DOHH2 (cell line): ENCODE data around the gene EIF1AD.

Source experiments
- H3F3A ChIP-seq: fragments of 200-600 bp; sonication (generic), shearing (Covaris generic); 2 replicates; pipeline ENCODE4 v1.6.0; 2016; ENCODE audit warnings: antibody characterized with exemption, mild to moderate bottlenecking; ENCODE audit not compliant: control insufficient read depth, insufficient read depth
- H3K27ac ChIP-seq: fragments of 200-600 bp; sonication (generic); 2 replicates; pipeline ENCODE4 v1.5.1; 2014; ENCODE audit warnings: low read depth, mild to moderate bottlenecking, low read length, moderate library complexity
- H3K27me3 ChIP-seq: fragments of 200-600 bp; sonication (generic); 2 replicates; pipeline ENCODE4 v1.6.1; 2014; ENCODE audit warnings: mild to moderate bottlenecking, low read length, mixed read lengths; ENCODE audit not compliant: control insufficient read depth
- H3K36me3 ChIP-seq: fragments of 200-600 bp; sonication (generic); 2 replicates; pipeline ENCODE4 v1.6.1; 2014; ENCODE audit warnings: mild to moderate bottlenecking, low read length, moderate library complexity, mixed read lengths; ENCODE audit not compliant: control insufficient read depth
- H3K4me1 ChIP-seq: fragments of 200-600 bp; sonication (generic); 2 replicates; pipeline ENCODE4 v1.6.1; 2014; ENCODE audit warnings: mild to moderate bottlenecking, low read length, mixed read lengths; ENCODE audit not compliant: control insufficient read depth
- H3K4me2 ChIP-seq: fragments of 200-600 bp; sonication (generic); 2 replicates; pipeline ENCODE4 v1.6.0; 2014; ENCODE audit warnings: mild to moderate bottlenecking, low read length, moderate library complexity
- H3K4me3 ChIP-seq: fragments of 200-600 bp; sonication (generic); 2 replicates; pipeline ENCODE4 v1.5.1; 2014; ENCODE audit warnings: mild to moderate bottlenecking, low read length, mixed read lengths
- H3K79me2 ChIP-seq: fragments of 200-600 bp; sonication (generic); 2 replicates; pipeline ENCODE4 v1.6.1; 2014; ENCODE audit warnings: mild to moderate bottlenecking, low read length, mixed read lengths; ENCODE audit not compliant: control insufficient read depth
- H3K9me2 ChIP-seq: fragments of 200-600 bp; sonication (generic); replicated peaks from 2 replicates; pipeline ENCODE4 v1.6.1; 2014; ENCODE audit warnings: mild to moderate bottlenecking, low read length, mixed read lengths; ENCODE audit not compliant: control insufficient read depth
- H3K9me3 ChIP-seq: fragments of 200-600 bp; sonication (generic); 2 replicates; pipeline ENCODE4 v1.6.1; 2014; ENCODE audit warnings: antibody characterized with exemption, low read length, mixed read lengths; ENCODE audit not compliant: control insufficient read depth, insufficient read depth
- H4K20me1 ChIP-seq: fragments of 200-600 bp; sonication (generic); 2 replicates; pipeline ENCODE4 v1.6.0; 2014; ENCODE audit warnings: low read depth, mild to moderate bottlenecking, antibody characterized with exemption, low read length, moderate library complexity; ENCODE audit not compliant: control insufficient read depth, insufficient read depth
- EZH2phosphoT487 ChIP-seq: fragments of 200-600 bp; sonication (generic); IDR thresholded peaks from 2 replicates; pipeline ENCODE4 v1.6.1; 2017; ENCODE audit warnings: borderline replicate concordance, mild to moderate bottlenecking, antibody characterized with exemption, low read length, moderate library complexity, mixed read lengths
- TF ChIP-seq, protein P1 (sequence below): fragments of 200-600 bp; sonication (generic); IDR thresholded peaks from one replicate; pipeline ENCODE4 v1.5.1; 2014; ENCODE audit warnings: antibody characterized with exemption, mild to moderate bottlenecking, low read depth, low read length; ENCODE audit not compliant: poor library complexity, severe bottlenecking

EIF1AD gene

DNA sequence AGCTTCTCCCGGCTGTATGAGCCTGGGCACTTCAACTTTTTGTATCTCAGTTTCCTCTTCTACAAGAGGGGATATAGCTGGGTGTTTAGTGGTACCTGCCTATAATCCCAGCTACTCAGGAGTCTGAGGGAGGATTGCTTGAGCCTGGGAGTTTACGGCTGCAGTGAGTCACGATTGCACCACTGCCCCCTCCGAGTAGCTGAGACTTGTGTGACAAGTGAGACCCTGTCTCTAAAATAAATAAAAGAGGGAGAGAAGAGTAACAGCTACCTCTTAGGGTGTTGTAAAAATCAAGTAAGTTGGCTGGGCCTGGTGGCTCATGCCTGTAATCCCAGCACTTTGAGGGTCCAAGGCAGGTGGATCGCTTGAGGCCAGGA is 34.4 kb upstream of the EIF1AD start:
- Histone ChIP-seq H3K27ac (no peak overlapping the region), H4K20me1 (no peaks in the 10 kb centered on the region), H3K4me3 (no peak overlapping the region), H3F3A (no peaks in the 10 kb centered on the region), H3K9me2 (no peaks in the 10 kb centered on the region), H3K4me1 (no peaks in the 10 kb centered on the region), H3K36me3 (no peaks in the 10 kb centered on the region), H3K9me3 (no peaks in the 10 kb centered on the region), H3K79me2 (no peaks in the 10 kb centered on the region), H3K27me3 (0 out of 2 replicates have a peak, but pooled peaks cover 2% of the 10 kb centered on the region), H3K4me2 (no peak overlapping the region)
- no peak for TF ChIP-seq EZH2phosphoT487
- TF ChIP-seq, protein P1, sequence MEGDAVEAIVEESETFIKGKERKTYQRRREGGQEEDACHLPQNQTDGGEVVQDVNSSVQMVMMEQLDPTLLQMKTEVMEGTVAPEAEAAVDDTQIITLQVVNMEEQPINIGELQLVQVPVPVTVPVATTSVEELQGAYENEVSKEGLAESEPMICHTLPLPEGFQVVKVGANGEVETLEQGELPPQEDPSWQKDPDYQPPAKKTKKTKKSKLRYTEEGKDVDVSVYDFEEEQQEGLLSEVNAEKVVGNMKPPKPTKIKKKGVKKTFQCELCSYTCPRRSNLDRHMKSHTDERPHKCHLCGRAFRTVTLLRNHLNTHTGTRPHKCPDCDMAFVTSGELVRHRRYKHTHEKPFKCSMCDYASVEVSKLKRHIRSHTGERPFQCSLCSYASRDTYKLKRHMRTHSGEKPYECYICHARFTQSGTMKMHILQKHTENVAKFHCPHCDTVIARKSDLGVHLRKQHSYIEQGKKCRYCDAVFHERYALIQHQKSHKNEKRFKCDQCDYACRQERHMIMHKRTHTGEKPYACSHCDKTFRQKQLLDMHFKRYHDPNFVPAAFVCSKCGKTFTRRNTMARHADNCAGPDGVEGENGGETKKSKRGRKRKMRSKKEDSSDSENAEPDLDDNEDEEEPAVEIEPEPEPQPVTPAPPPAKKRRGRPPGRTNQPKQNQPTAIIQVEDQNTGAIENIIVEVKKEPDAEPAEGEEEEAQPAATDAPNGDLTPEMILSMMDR = no peak

DNA sequence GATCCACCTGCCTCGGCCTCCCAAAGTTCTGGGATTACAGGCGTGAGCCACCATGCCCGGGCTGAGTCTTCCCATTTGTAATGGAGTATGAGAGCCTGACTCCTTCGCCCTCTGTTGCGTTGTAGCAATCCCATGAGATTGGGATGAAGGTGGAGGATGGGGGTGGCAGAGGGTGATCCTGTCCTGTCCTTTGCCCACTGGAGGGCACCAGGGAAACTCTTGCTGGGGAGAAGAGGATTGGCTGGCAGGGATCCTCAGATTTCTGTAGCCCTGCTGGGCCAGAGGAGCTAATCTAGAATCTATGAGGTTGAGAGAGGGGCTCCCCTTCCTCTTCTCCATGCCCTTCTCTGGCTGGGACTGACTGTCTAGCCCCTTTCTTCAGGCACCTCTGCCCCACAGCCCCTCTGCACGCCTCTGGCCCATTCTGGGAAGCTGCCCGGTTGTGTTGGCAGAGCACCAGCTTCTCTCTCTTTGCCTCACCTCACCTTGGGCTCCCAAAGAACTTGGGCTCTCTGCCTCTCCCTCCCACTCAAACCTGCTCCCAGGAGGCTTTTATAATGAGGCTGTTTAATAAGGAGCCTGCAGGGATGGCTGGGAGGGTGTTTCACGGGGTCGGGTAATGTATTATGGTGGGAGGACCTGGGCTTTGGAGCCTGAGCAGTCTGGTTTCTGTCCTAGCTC is 33.8 kb upstream of the EIF1AD start:
- Histone ChIP-seq H4K20me1 (no peaks in the 10 kb centered on the region), H3K27me3 (0 out of 2 replicates have a peak, but pooled peaks cover 3% of the 10 kb centered on the region), H3K4me2 (no peak overlapping the region), H3K4me3 (no peak overlapping the region), H3K79me2 (no peaks in the 10 kb centered on the region), H3F3A (no peaks in the 10 kb centered on the region), H3K36me3 (no peaks in the 10 kb centered on the region), H3K27ac (no peak overlapping the region), H3K4me1 (no peaks in the 10 kb centered on the region), H3K9me3 (no peaks in the 10 kb centered on the region), H3K9me2 (no peaks in the 10 kb centered on the region)
- TF ChIP-seq, protein P1 = no peak
- TF ChIP-seq EZH2phosphoT487 = no peak

DNA sequence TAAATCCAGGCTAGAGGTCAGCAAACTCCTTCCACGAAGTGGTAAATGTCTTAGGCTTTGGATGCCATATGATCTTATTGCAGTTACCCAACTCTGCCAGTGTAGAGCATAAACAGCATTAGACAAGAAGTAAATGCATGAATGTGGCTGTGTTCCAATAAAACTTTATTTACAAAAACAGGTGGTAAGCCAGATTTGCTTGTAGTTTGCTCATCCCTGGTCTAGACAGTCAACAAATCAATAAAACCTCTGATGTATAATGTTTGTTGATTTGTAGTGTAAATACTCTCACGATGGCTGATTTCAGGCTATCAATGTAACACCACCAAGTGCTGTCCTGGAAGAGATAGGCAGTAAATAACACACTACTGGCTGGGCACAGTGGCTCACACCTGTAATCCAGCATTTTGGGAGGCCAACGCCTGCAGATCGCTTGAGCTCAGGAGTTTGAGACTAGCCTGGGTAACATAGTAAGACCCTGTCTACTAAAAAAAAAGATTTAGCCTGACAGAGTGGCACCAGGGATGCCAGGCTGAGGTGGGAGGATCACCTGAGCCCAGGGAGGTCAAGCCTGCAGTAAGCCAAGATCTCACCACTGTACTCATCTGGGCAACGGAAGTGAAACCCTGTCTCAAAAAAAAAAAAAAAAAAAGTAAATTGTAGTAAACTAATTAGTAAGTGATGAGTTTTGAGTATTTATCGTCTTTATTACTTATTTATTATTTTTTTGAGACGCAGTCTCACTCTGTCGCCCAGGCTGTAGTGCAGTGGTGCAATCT is 31.2 kb upstream of the EIF1AD start:
- no peak for TF ChIP-seq EZH2phosphoT487
- TF ChIP-seq, protein P1 = no peak
- no peak overlapping the region for H3K27ac ChIP-seq
- H3K27me3 ChIP-seq = peaks cover 6% of the 10 kb centered on the region; the same call in 1 of the 2 replicates
- no peaks in the 10 kb centered on the region for H3K79me2 ChIP-seq
- no peak overlapping the region for H3K4me3 ChIP-seq
- H3K36me3 ChIP-seq = no peaks in the 10 kb centered on the region
- H3K4me2 ChIP-seq = no peak overlapping the region
- no peaks in the 10 kb centered on the region for H3F3A ChIP-seq
- no peaks in the 10 kb centered on the region for H3K4me1 ChIP-seq
- no peaks in the 10 kb centered on the region for H4K20me1 ChIP-seq
- H3K9me3 ChIP-seq = no peaks in the 10 kb centered on the region
- H3K9me2 ChIP-seq = no peaks in the 10 kb centered on the region
